HCT116 (cell line): ENCODE measurements around the gene PLD1. TPM values are rescaled to one million over a fixed set of nuclear protein-coding genes. Genes with fewer than 3 reads are reported as not detected.

Experiments used
- ATAC-seq: fragments of 200-7000 bp; cut with Tn5 transposase; 2 replicates; pipeline ENCODE4 v1.9.1; 2020; ENCODE audit warnings: mild to moderate bottlenecking, moderate library complexity
- BruUV-seq: library from RNA; stranded (reverse); fragments of 400-500 nt; replicated peaks from 2 replicates; lab custom pipeline; 2021; lab: Mats Ljungman, UMichigan
- CTCF ChIA-PET: fragments of 300-600 bp; sonication (Branson Sonifier 250); formaldehyde crosslinking; loops from one replicate; lab custom pipeline; 2021; ENCODE audit warnings: antibody characterized with exemption; lab: Charles Lee
- POLR2A ChIA-PET: fragments of 300-600, 350-600 bp; sonication (Branson Sonifier 250); formaldehyde crosslinking; loops from one replicate; lab custom pipeline; 2021; ENCODE audit warnings: antibody characterized with exemption; lab: Charles Lee
- RAD21 ChIA-PET, 2 experiments: fragments of 300-600 bp; sonication (Branson Sonifier 250); formaldehyde crosslinking; loops; one replicate each; lab custom pipeline; 2023; ENCODE audit warnings: low total read pairs in 2 of 2; ENCODE audit not compliant: uncharacterized antibody in 2 of 2, unreplicated experiment in 2 of 2, low non-redundant PET in 1 of 2; lab: Charles Lee
- DNase-seq: peaks from one replicate; pipeline ENCODE4 v3.0.0-alpha.2; 2010; ENCODE audit warnings: low read depth, low spot score
- H2AFZ ChIP-seq: fragments of 200-600 bp; shearing (Covaris generic), sonication (generic); 2 replicates; pipeline ENCODE4 v1.6.1; 2017; ENCODE audit warnings: low read depth, mixed run types, mixed read lengths, antibody characterized with exemption, low read length; ENCODE audit not compliant: poor library complexity, severe bottlenecking
- H3K27ac ChIP-seq: 2 replicates; pipeline ENCODE4 v1.5.1; 2012; ENCODE audit warnings: low read depth, low read length
- H3K27me3 ChIP-seq: fragments of 200-600 bp; sonication (generic); 2 replicates; pipeline ENCODE4 v1.6.1; 2016; ENCODE audit warnings: mixed run types, low read length, mixed read lengths; ENCODE audit not compliant: insufficient read depth
- H3K36me3 ChIP-seq, 2 experiments: fragments of 200-500 bp in 1 of 2; fragments of 200-600 bp in 1 of 2; sonication (Bioruptor generic) in 1 of 2; sonication (generic) in 1 of 2; 2 replicates each; pipeline versions ENCODE4 v1.5.1 to v1.6.1; 2014 to 2016; ENCODE audit warnings: low read length in 2 of 2, inconsistent platforms in 1 of 2, mixed read lengths in 1 of 2, mixed run types in 1 of 2; ENCODE audit not compliant: insufficient read depth in 2 of 2, control insufficient read depth in 1 of 2
- H3K4me1 ChIP-seq, 2 experiments: fragments of 200-600 bp in 1 of 2; sonication (generic) in 1 of 2; 2 replicates each; pipeline versions ENCODE4 v1.5.1 to v1.6.1; 2012 to 2017; ENCODE audit warnings: low read length in 2 of 2, inconsistent platforms in 1 of 2, mild to moderate bottlenecking in 1 of 2, mixed read lengths in 1 of 2, mixed run types in 1 of 2, moderate library complexity in 1 of 2; ENCODE audit not compliant: insufficient read depth in 2 of 2, control insufficient read depth in 1 of 2
- H3K4me2 ChIP-seq: fragments of 200-600 bp; sonication (generic); 2 replicates; pipeline ENCODE4 v1.6.1; 2017; ENCODE audit warnings: mixed run types, low read length, mixed read lengths
- H3K4me3 ChIP-seq, 2 experiments: fragments of 200-600 bp in 1 of 2; sonication (generic) in 1 of 2; replicated peaks in 1 of 2; 2 replicates each; pipeline ENCODE4 v1.5.1; 2011 to 2016; ENCODE audit warnings: low read length in 2 of 2, control low read depth in 1 of 2, low read depth in 1 of 2, mild to moderate bottlenecking in 1 of 2, mixed read lengths in 1 of 2, mixed run types in 1 of 2
- H3K79me2 ChIP-seq: fragments of 200-600 bp; sonication (generic); 2 replicates; pipeline ENCODE4 v1.6.1; 2017; ENCODE audit warnings: mild to moderate bottlenecking, mixed run types, low read length, moderate library complexity, mixed read lengths; ENCODE audit not compliant: insufficient read depth
- H3K9ac ChIP-seq: fragments of 200-600 bp; sonication (generic); 2 replicates; pipeline ENCODE4 v1.6.1; 2016; ENCODE audit warnings: low read length, mixed read lengths
- H3K9me2 ChIP-seq: fragments of 200-600 bp; sonication (generic), shearing (Covaris generic); 2 replicates; pipeline ENCODE4 v1.6.1; 2017; ENCODE audit warnings: mixed run types, mild to moderate bottlenecking, moderate library complexity; ENCODE audit not compliant: insufficient read depth
- H3K9me3 ChIP-seq, 2 experiments: fragments of 200-500 bp in 1 of 2; fragments of 200-600 bp in 1 of 2; sonication (Bioruptor generic) in 1 of 2; sonication (generic) in 1 of 2; 2 replicates each; pipeline ENCODE4 v1.6.1; 2014 to 2017; ENCODE audit warnings: low read length in 2 of 2, mixed read lengths in 2 of 2, inconsistent platforms in 1 of 2, low read depth in 1 of 2, mild to moderate bottlenecking in 1 of 2, mixed run types in 1 of 2, moderate library complexity in 1 of 2; ENCODE audit not compliant: control insufficient read depth in 1 of 2, insufficient read depth in 1 of 2
- H4K20me1 ChIP-seq: fragments of 200-600 bp; sonication (generic), shearing (Covaris generic); 2 replicates; pipeline ENCODE4 v1.6.1; 2017; ENCODE audit warnings: mixed run types, mild to moderate bottlenecking, moderate library complexity; ENCODE audit not compliant: insufficient read depth
- ATF3 ChIP-seq: IDR thresholded peaks from 2 replicates; pipeline ENCODE4 v1.6.1; 2012
- EGR1 ChIP-seq: IDR thresholded peaks from 2 replicates; pipeline ENCODE4 v1.6.1; 2012; ENCODE audit warnings: low read depth
- EZH2 ChIP-seq: fragments of 200-600 bp; sonication (generic); IDR thresholded peaks from 2 replicates; pipeline ENCODE4 v1.6.1; 2017; ENCODE audit warnings: antibody characterized with exemption, mixed run types
- EZH2phosphoT487 ChIP-seq: fragments of 200-600 bp; IDR thresholded peaks from 2 replicates; pipeline ENCODE4 v1.6.1; 2018; ENCODE audit warnings: antibody characterized with exemption, borderline replicate concordance
- FOSL1 ChIP-seq: IDR thresholded peaks from 2 replicates; pipeline ENCODE4 v1.6.1; 2012; ENCODE audit warnings: low read depth
- JUND ChIP-seq: IDR thresholded peaks from 2 replicates; pipeline ENCODE4 v1.6.1; 2012
- POLR2A ChIP-seq: IDR thresholded peaks from 2 replicates; pipeline ENCODE4 v1.7.0; 2011; ENCODE audit warnings: borderline replicate concordance; ENCODE audit not compliant: insufficient read depth, insufficient read length; ENCODE audit errors: extremely low read depth
- RAD21 ChIP-seq: IDR thresholded peaks from 2 replicates; pipeline ENCODE4 v1.6.1; 2012; ENCODE audit warnings: low read depth, mild to moderate bottlenecking
- SIN3A ChIP-seq: IDR thresholded peaks from 2 replicates; pipeline ENCODE4 v1.6.1; 2012; ENCODE audit warnings: low read depth
- SP1 ChIP-seq: IDR thresholded peaks from 2 replicates; pipeline ENCODE4 v1.6.1; 2012; ENCODE audit warnings: low read depth
- SRF ChIP-seq: IDR thresholded peaks from 2 replicates; pipeline ENCODE4 v1.6.1; 2012; ENCODE audit warnings: low read depth
- TCF7L2 ChIP-seq: IDR thresholded peaks from 2 replicates; pipeline ENCODE4 v1.7.0; 2011; ENCODE audit warnings: borderline replicate concordance, inconsistent platforms; ENCODE audit not compliant: insufficient read depth, insufficient read length; ENCODE audit errors: extremely low read depth
- YY1 ChIP-seq: IDR thresholded peaks from 2 replicates; pipeline ENCODE4 v1.6.1; 2011; ENCODE audit warnings: low read length, low read depth, moderate library complexity, mild to moderate bottlenecking; ENCODE audit not compliant: insufficient replicate concordance; ENCODE audit errors: extremely low read depth
- ZBTB33 ChIP-seq: IDR thresholded peaks from 2 replicates; pipeline ENCODE4 v1.6.1; 2011; ENCODE audit warnings: mild to moderate bottlenecking, low read length, moderate library complexity; ENCODE audit not compliant: insufficient replicate concordance; ENCODE audit errors: extremely low read depth
- ZFX ChIP-seq: fragments of 450-650 bp; IDR thresholded peaks from 2 replicates; pipeline ENCODE4 v1.6.1; 2017
- ZNF274 ChIP-seq: fragments of 200-500 bp; sonication (Bioruptor generic); IDR thresholded peaks from 2 replicates; pipeline ENCODE4 v1.6.1; 2014; ENCODE audit warnings: mild to moderate bottlenecking, low read depth, low read length, inconsistent platforms
- intact Hi-C: fragments of 100-400 bp; cut with micrococcal nuclease; formaldehyde crosslinking; loops from 2 replicates; pipeline ENCODE4 v1.10.0; 2022
- total RNA-seq: library from RNA; stranded (reverse); gene quantifications from one replicate; pipeline ENCODE4 v1.2.1, GENCODE V29; 2021; ENCODE audit not compliant: unreplicated experiment
- TF ChIP-seq, protein P1 (sequence below): IDR thresholded peaks from 2 replicates; pipeline ENCODE4 v1.6.1; 2012

Gene PLD1
- total RNA-seq, 1 experiment from 2014 or later, result 8.4 TPM

GRCh38 chr3:171789759-171790505, 20.4 kb downstream of the PLD1 start:
- ATAC-seq, result no peak
- intact Hi-C loops, result no loop called here
- no peak for TF ChIP-seq YY1
- no peak for TF ChIP-seq EZH2phosphoT487
- no peak for TF ChIP-seq ZBTB33
- TF ChIP-seq FOSL1, result no peak
- TF ChIP-seq ATF3, result no peak
- TF ChIP-seq POLR2A, result no peak
- no peak for TF ChIP-seq ZNF274
- TF ChIP-seq JUND, result no peak
- TF ChIP-seq RAD21, result no peak
- TF ChIP-seq, protein P1, sequence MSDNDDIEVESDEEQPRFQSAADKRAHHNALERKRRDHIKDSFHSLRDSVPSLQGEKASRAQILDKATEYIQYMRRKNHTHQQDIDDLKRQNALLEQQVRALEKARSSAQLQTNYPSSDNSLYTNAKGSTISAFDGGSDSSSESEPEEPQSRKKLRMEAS, result no peak
- no peak for TF ChIP-seq SP1
- no peak for TF ChIP-seq TCF7L2
- no peak for TF ChIP-seq SIN3A
- TF ChIP-seq ZFX, result no peak
- TF ChIP-seq EZH2, result no peak
- TF ChIP-seq SRF, result no peak
- no peak for TF ChIP-seq EGR1
- Histone ChIP-seq H2AFZ (no peak overlapping the region), H3K27ac (no peak overlapping the region), H3K27me3 (no peaks in the 10 kb centered on the region), H3K9me3 (no peaks in the 10 kb centered on the region), H3K4me2 (no peak overlapping the region), H3K9me2 (no peaks in the 10 kb centered on the region), H4K20me1 (no peaks in the 10 kb centered on the region), H3K9ac (no peak overlapping the region), H3K4me3 (no peak overlapping the region), H3K36me3 (no peaks in the 10 kb centered on the region), H3K4me1 (peaks cover 4 to 21% of the 10 kb centered on the region in 2 experiments; a peak in 3 of 4 replicates), H3K79me2 (no peaks in the 10 kb centered on the region)
- no TSS peak for BruUV-seq
- ChIA-PET POLR2A (no interaction called here), CTCF (interaction anchor here (1.1 to 1.6 kb wide), 2 partner anchors 18 to 40 kb away, joined by 4 to 7 read pairs; no protein-coding TSS in a partner anchor), RAD21 (no interaction called here)
- DNase-seq, result no peak
